ENCODE data around the gene GPR39. TPM values are rescaled to one million over a fixed set of nuclear protein-coding genes. Genes with fewer than 3 reads are reported as not detected.

The GPR39 gene
- total and polyA plus RNA-seq, 9 donors: 0.08 to 2.0 (median 0.42) TPM; not detected in 2

- H3K4me3 ChIP-seq: no peak overlapping the region
- no peaks in the 10 kb centered on the region for H3K36me3 ChIP-seq
- WGBS, 3 donors: 28 to 52% (median 48%) methylated on average over 4 of the region's 4 CpGs
- H3K27ac ChIP-seq: no peak overlapping the region
- no peak for TF ChIP-seq POLR2A (IDR thresholded peaks at IDR 0.05)
- TF ChIP-seq CTCF (IDR thresholded peaks at IDR 0.05): no peak
- no peaks in the 10 kb centered on the region for H3K9me3 ChIP-seq
- H3K27me3 ChIP-seq: no peaks in the 10 kb centered on the region
- intact Hi-C loops (cut with DNase I): no loop called here
- no peaks in the 10 kb centered on the region for H3K4me1 ChIP-seq (ENCODE audit: insufficient read depth)
- DNase-seq: no peak
These were observed 191.0 kb downstream of the GPR39 start for GRCh38 chr2:132607426-132608090.

GRCh38 chr2:132608311-132608710 is 191.7 kb downstream of the GPR39 start:
- no peaks in the 10 kb centered on the region for H3K4me1 ChIP-seq (ENCODE audit: insufficient read depth)
- DNase-seq: no peak
- intact Hi-C loops (cut with DNase I): no loop called here
- no peaks in the 10 kb centered on the region for H3K9me3 ChIP-seq
- no peaks in the 10 kb centered on the region for H3K27me3 ChIP-seq
- 79 to 86% (median 84%) methylated on average over 6 of the region's 6 CpGs for WGBS, 3 donors
- no peaks in the 10 kb centered on the region for H3K36me3 ChIP-seq
- TF ChIP-seq POLR2A (IDR thresholded peaks at IDR 0.05) (no peak), CTCF (IDR thresholded peaks at IDR 0.05) (no peak), EP300 (IDR thresholded peaks at IDR 0.05) (no peak)
- no peak overlapping the region for H3K4me3 ChIP-seq
- no peak overlapping the region for H3K27ac ChIP-seq

GRCh38 chr2:132609101-132609890 is 192.7 kb downstream of the GPR39 start:
- no peak overlapping the region for H3K4me3 ChIP-seq
- WGBS, 3 donors: 90 to 95% (median 93%) methylated on average over 8 of the region's 8 CpGs
- no peak for DNase-seq
- intact Hi-C loops (cut with DNase I): no loop called here
- TF ChIP-seq EP300 (IDR thresholded peaks at IDR 0.05): no peak
- no peak for TF ChIP-seq POLR2A (IDR thresholded peaks at IDR 0.05)
- TF ChIP-seq CTCF (IDR thresholded peaks at IDR 0.05): no peak
- H3K9me3 ChIP-seq: no peaks in the 10 kb centered on the region
- no peaks in the 10 kb centered on the region for H3K27me3 ChIP-seq
- H3K36me3 ChIP-seq: no peaks in the 10 kb centered on the region
- no peaks in the 10 kb centered on the region for H3K4me1 ChIP-seq (ENCODE audit: insufficient read depth)
- no peak overlapping the region for H3K27ac ChIP-seq

- 44 to 59% (median 45%) methylated on average over 2 of the region's 2 CpGs for WGBS, 3 donors
- no peaks in the 10 kb centered on the region for H3K27me3 ChIP-seq
- no peak for TF ChIP-seq EP300 (IDR thresholded peaks at IDR 0.05)
- no peak for TF ChIP-seq POLR2A (IDR thresholded peaks at IDR 0.05)
- TF ChIP-seq CTCF (IDR thresholded peaks at IDR 0.05): no peak
- DNase-seq: no peak
- no peaks in the 10 kb centered on the region for H3K36me3 ChIP-seq
- no peaks in the 10 kb centered on the region for H3K4me1 ChIP-seq (ENCODE audit: insufficient read depth)
- H3K9me3 ChIP-seq: no peaks in the 10 kb centered on the region
- no peak overlapping the region for H3K4me3 ChIP-seq
- intact Hi-C loops (cut with DNase I): no loop called here
- H3K27ac ChIP-seq: no peak overlapping the region
These were observed 195.1 kb downstream of the GPR39 start for GRCh38 chr2:132611719-132612118.
